DMS79 treated with DMSO at 0.1 percent for 48 hours (cell line): Measurements from ENCODE around the gene SLAMF9.

ENCODE experiments used
- DNase-seq: peaks from one replicate; lab custom pipeline; 2025; lab: John Stamatoyannopoulos, UW

Gene SLAMF9

DNA sequence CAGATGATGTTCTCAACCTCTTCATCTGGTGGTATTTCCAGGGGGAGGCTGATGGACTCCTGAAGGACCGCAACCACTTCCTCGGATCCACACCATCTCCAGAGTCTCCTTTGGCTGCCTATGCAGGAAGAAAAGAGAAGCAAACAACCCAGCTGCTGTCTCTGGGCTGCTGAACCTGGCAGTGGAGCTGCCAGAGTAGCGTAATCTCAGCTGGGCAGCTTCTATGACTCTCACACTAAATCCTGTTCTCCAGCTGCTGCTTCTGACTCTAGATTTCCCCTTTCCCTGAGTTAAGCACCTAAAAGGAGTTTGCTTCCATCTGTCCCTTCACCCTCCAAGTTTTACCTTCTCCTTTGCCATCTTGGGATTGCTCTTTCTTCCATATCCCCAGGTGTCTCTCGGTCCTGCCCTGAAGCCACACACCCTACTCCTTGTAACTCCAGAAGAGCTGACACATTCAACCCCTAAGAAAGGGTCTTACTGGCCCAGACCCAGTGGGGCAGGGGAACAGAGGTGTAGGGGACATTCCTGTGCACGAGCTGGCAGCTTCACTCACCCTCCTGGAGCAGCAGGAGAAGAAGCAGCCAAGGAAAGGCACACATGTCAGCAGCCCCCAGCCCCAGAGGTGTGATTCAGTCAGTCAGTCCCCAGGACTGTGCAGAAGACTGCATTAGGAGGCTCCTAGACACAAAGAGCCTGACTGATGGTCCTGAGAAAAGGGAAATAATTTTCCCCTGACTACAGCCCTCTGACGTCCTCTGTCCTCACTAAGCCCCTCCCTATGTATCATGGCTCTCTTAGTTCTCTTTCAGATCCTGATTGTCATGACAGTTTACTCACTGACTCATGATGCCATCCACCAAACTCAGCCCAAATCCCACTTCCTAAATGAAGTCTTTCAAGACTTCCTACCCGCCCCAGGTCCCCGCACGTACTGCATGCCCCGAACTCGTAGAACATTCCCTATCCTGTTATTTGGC is at the start of gene SLAMF9:
TSS of gene SLAMF9 (minus strand) at position 702 of the 980 bp plus-strand sequence. CDS start at position 602, 100 bp downstream.
- no peak for DNase-seq

DNA sequence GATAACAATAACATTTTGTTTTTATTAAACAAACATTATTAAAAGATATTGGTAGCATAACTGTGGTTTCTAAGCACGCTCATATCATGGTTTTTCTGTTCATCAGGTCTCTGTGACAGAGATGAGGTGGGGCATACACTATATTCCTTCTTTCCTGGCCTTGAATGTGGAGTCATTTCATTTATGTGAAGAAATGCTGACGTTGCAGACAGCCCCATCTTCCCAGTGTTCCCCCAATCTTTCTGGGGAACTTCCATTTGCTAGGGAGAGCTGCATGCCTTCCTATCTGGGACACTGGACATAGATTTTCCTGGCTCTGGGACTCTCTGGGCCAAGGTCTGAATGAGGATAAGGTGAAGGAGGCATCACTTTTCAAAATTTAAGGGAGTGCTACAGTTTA is 47.4 kb upstream of the SLAMF9 start:
- no peak for DNase-seq

DNA sequence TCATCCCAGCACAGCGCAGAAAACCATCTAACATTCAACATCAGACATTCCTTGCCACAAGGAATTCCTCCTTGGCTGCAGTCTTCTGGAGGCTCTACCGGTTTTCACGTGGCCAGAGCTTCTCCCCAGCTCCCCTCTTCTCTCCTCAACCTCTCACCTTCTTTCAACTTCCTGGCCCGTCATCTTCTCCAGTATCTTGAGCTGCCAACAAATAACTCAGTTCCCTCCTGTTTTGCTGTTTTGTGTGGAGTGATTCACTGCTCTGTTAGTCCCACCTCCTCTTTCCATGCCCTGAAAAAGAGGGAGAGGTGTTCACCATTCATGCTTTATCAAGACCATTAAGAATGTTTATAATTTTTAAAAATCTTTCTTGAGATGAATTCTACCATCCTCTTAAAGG is 45.2 kb upstream of the SLAMF9 start:
- no peak for DNase-seq

DNA sequence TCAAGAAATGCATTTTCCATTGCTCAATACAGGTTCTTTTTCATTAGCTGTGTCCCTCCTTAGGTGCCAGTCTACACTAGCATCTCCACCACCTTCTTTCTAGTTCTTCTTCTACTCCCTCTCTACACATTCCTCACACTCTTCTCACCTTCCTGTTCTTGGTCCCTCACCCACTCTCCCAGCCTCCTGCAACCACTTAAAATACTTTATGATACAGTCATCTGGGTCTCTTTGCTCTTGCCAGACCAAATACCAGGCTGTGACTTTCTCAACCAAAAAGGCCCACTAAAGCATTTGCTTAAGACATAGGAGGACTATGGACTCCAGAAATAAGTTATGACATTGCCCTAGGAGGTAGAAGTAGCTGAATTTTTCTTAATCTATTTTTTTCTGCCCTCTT is 42.6 kb upstream of the SLAMF9 start:
- no peak for DNase-seq

DNA sequence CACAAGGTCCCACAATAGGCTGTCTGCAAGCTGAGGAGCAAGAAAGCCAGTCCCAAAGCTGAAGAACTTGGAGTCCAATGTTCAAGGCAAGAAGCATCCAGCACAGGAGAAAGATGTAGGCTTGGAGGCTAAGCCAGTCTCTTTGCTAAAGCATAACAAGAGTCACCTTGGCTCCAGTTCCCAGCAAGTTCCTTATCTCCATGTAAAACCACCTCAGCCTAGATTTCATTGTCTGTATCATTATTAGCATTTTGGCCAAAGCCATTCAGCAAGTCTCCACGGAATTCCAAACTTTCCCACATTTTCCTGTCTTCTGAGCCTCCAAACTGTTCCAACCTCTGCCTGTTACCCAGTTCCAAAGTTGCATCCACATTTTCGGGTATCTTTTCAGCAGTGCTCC is 40.9 kb upstream of the SLAMF9 start:
- DNase-seq, result no peak

DNA sequence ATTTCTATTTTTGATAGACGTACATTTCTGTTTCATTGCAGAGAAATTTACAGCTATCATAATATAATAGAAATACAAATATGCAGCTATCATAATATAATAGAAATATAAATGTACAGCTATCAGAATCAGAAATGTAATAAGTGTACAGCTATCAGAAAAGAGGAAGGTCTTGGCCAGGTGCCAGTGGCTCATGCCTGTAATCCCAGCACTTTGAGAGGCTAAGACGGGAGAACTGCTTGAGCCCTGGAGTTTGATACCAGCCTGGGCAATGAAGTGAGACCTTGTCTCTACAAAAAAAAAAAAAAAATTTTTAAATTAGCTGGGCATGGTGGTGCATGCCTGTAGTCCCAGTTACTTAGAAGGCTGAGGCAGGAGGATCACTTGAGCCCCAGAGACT is 39.9 kb upstream of the SLAMF9 start:
- no peak for DNase-seq

DNA sequence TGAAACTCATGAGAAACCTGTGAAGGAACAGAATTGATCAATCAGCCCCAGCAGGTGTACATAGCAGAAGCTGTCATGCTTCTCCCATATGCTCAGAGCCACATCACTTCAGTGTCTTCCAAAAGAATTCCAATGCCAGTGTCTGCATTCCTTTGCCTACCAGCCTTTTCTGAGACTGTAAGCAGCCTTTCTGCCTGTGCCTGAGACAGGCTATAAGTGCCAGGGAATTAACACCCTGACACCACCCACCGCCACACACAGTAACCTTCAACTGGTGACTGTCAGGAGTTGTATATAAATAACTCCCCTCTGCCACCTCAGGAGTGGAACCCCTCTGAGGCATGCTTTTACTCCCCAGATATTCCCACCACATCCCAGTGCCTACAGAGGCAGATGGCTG is 38.1 kb upstream of the SLAMF9 start:
- no peak for DNase-seq

DNA sequence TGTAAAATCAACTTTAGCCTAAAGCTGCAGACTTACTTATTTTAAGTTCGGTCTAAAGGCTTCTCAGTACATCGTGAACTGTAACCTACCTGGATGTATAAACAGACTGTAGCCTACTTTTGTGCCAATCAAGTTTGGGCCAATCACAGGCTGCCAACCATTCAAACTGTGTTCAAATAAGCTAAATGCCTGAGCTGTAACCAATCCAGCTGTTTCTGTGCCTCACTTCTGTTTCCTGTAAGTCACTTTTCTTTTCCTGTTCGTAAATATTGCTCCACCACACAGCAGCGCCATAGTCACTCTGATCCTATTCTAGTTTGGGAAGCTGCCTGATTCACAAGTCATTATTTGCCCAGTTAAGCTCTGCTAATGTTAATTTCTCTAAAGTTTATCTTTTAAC is 37.5 kb upstream of the SLAMF9 start:
- no peak for DNase-seq

DNA sequence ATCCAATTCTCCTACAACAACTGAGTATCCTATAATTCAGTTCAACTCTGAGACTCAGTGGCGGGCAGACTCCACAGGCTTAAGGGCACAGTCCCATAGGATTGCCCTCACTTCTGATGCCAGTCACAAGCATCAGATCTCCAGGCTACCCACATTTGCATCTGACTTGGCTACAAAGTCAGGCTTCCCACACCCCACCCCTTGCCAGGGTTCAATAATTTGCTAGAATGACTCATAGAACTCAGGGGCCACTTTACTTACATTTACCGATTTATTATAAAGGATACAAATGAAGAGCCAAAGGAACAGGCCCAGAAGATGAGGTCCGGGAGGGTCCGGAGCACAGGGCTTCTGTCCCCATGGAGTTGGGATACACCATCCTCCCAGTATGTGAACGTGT is 36.0 kb upstream of the SLAMF9 start:
- no peak for DNase-seq

DNA sequence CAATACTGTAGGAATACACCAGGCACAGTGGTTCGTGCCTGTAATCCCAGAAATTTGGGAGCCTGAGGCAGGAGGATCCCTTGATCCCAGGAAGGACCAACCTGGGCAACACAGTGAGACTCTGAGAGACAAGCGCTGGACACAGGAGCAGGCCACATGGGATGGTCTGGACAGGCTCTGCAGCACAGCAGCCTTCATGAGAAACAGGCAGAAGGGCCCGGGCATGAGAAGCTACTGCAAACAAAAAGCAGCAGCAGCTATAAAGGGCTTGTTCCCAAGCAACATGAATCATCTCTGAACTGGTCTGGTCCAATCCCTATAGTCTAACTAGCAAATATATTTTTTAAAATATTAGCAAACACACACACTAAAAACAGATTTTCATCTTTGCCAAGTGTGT is 35.5 kb upstream of the SLAMF9 start:
- DNase-seq, result no peak

DNA sequence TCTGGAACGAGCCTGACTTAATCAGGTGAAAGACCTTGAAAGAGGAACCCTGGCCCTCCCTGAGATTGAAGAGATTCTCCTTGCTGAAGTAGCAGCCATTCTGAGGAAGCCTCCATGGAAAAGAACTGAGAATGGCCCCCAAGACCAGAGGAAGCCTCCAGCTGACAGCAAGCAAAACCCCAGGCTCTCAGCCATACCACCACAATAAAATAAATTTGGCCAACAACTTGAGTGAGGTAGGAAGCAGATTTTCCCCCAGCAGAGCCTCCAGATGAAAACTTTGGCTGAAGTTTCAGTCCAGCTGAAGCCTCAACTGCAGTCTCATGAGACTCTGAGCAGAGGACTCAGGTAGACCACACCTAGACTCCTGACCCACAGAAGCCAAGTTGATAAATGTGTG is 34.0 kb upstream of the SLAMF9 start:
- no peak for DNase-seq

DNA sequence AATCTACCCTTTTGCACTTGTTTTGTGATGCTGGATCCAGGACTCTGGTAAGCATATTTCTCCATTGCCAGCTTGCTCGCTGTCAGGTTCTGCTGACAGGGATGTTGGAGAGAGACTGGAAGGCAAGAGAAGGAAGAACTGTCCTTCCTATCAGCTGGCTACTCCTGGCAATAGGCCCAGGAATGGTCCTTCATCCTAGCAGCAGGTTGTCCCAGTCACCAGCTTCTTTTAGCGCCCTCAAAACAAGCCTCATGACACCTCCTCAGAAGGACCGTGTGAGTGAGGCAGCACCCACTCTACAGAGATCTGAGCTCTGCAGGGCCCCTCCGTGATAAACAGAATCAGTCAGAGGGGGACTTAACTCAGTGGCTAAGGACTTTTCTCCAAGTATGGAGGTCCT is 33.1 kb upstream of the SLAMF9 start:
- no peak for DNase-seq

DNA sequence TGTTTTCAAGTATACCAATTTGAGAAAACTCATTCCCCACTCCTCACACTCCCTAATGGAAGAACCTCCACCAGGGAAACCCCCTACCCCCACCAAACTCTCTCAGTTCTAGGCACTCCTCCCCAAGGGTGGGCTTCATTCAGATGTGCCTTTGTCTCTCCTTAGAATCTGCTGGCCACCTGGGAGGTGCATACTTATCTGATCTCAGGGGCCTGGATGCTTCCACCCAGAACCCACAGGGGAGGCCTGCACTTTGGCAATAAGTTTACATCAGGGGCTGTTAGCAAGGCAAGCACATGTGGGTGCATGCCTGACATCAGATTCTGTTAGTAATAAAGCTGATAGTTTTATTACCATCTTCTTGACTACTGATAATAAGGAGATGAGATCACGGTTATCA is 32.5 kb upstream of the SLAMF9 start:
- DNase-seq, result no peak

DNA sequence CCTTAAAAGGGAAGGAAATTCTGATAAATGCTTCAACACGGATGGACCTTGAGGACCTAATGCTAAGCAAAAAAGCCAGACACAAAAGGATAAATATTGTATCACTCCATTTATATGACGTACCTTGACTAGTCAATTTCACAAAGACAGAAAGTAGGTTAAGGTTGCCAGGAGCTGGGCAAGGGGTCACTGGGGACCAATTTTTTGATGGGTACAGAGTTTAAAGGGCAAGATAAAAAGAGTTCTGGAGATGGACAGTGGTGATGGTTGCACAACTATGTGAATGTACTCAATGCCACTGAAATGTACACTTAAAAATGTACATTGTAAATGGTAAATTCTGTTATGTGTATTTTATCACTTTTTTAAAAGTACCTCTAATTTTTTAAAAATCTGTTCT is 32.1 kb upstream of the SLAMF9 start:
- no peak for DNase-seq

DNA sequence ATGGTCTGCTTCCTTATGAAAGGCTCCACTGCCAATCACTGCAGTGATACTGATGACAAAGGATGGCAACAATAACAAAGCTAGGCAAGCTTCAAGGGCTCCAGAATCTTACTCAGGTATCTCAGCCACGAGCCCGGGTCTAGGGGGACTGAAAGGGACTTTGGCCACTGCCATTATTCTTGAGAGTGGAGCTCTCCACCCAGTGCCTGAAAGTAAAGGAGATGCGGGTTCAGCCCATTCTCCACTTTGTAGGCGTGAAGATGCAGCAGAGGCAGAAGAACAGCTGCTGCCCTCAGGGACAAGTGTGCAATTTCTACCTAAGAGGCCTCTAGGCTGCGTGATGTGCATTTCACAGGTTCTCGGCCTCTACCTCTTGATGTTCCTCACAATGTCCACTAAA is 31.4 kb upstream of the SLAMF9 start:
- no peak for DNase-seq

DNA sequence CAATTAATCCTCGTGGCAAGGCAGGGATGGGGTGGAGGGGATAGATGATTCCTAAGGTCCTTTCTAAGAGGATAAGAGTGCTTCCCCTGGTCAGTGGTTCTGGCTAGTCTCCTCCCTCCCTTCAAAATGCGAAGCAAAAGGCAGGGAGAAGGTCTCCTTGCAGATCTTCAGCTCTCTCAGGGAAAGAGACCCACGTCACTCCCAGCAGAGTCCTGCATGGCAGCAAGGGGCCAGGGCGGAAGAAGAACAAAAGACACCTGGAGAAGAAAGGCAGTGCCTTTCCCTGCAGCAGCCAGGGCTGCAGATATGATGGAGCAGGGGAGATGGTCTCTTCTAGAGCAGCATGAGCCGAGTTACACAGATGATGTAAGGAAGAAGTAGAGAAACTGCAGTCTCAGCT is 29.6 kb upstream of the SLAMF9 start:
- DNase-seq, result no peak

DNA sequence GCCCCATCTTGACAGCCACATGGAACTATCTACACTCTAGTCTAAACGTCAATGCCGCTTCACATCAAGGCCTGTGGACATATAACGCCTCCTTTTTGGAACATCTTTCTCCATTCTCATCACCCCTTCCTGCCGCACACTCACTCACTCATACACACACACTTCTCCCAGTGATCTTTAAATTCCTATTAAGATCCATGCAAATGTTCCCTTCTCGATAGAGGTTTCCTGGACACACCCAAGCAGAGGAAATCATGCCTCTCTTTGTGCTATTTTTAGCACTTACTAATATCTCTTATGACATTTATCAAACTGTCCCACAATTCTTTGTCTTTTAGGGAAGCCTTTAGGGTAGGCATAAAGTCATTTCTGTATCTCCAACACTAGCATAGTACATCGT is 28.2 kb upstream of the SLAMF9 start:
- no peak for DNase-seq

DNA sequence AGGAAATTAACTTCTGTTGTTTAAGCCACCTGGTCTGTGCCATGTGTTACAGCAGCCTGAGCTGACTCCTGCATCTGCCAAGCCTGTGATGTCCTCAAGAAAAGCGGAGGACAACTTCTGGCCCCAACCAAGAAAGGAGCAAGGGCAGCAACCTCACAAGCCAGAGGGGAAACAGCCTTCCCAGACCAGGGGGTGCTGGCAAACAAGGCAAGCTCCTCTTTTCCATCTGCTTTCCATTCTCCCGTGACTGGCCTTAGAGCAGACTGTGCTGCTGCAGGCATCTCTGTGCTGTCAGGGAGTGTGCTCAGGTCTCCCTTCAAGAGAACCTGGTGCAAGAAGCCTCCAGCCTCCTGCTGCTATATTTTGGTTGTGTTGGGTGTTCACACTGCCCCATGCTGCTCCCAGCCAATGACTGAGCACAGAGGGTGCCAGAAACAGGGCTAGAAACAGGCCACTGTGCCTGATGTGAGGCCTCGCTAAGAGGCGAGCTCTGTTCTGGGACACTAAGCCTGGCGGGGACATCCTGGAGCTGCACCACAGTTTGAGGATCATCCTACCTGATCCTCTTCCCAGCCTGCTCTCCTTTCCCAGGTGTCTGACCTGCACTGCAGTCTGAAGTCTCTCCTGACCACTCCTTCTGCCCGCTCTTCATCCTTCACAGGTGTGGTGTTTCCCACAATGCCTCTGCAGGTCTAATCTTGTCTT is 27.5 kb upstream of the SLAMF9 start:
- DNase-seq, result no peak

DNA sequence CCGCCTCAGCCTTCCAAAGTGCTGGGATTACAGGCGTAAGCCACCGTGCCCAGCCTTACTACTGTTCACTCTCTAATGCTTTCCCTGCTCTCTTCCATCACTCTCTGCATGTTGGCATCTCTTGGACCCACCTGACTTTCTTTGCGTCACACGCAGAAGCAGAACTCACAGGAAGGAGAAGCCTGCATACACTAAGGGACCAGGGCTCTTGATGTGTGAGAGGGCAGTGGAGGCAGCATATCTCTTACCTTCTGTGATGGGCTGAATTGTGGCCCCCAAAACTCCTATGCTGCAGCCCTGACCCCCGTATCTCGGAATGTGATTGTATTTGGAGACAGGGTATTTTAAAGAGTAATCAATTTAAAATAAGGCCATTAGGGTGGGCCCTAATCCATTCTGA is 26.7 kb upstream of the SLAMF9 start:
- no peak for DNase-seq

DNA sequence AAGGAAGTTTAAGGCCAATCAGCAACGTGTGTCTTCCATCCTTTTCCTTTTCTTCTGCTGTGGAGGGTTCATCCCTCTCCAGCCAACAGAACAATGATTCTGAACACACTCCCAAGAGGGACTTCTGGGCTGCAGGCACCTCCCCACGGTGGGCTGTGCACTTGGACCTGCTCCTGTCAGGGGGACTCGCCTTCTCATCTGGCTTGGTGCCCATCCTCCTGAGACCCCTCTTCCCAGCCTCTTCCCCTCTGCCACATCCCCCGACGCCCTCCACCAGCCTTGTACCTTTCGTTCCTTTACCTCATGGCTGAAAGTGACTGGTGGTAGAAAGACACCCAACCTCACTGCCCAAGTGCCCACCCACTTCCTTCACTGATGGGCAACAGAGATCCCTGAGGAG is 26.0 kb upstream of the SLAMF9 start:
- no peak for DNase-seq

DNA sequence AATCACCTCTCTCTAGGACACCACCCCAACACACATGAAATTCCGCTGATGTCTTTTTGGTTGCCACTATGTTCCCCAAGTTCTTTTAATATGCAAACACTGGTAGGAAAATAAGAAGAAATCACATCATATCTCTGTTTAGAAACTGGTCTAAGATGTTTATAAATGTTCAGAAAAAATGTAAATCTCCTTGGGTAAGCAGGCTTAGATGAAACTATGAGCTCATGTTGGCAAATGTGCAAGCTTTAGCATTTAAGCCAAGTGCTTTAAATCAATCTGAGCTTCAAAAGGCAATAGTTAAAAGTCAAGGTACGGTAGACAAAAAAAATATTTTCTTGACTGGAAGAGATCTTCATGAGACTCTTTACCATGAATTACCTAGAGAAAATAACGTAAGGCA is 25.2 kb upstream of the SLAMF9 start:
- no peak for DNase-seq

DNA sequence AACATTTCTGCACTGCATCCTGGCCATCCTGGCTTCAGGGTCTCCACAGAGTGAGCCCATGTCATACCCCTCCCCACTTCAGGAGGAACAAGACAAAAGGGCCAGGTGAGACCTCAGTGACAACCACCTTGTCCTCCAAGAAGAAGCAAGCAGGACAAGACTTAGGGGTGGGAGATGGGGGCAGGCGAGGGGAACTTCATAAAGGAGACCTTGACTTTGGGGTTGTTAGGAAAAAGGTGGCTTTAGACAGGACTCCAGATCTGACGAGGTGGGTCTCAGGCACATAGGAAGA is 24.0 kb upstream of the SLAMF9 start:
- no peak for DNase-seq

DNA sequence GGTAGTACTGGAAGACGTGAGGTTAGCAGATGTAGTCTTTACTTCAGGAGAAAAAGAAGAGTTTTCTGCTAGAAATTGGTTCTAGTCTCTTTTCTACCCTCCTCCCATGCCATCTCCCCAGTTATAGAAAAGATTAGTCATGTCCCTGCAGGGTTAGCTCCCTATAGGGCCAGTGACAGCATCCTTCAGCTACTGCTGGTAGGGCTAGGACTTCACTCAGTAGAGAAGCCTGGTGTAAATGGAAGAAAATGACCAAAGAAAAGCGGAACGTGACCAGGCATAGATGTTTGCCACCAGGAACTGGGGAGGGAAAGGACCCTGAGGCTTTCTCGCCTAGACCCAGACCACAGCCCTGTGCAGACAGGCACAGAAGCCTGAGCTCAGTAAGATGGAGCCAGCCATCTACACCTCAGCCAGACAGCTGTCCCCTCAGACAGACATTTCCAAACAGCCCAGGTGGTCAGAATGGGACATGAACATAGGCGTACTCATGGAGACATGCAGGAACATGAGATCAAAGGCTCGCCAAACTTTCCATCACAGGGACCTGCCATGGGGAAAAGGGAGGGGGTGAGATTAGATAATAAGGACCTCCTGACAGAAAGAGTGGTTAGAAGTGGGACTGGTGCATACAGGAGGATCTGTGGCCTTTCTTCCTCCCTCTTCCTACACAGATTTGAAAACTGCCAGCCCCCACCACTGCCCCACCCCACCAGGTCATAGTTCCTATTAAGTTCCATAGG is 23.5 kb upstream of the SLAMF9 start:
- DNase-seq, result no peak
